Lung (tissue), 12 donors: ENCODE measurements around the gene NUDT17. TPM values are rescaled to one million over a fixed set of nuclear protein-coding genes. Genes with fewer than 3 reads are reported as not detected.

ENCODE experiments used
- ATAC-seq: fragments of 200-7000 bp; cut with Tn5 transposase; one replicate; pipeline ENCODE4 v1.9.1; 2020; ENCODE audit warnings: moderate number of reproducible peaks; ENCODE audit not compliant: insufficient read depth, low FRiP score
- DNase-seq, 3 donors: peaks; one replicate each; pipeline ENCODE4 v3.0.0-alpha.2; 2013 to 2017
- H3K27ac ChIP-seq, 2 donors: one replicate each; pipeline ENCODE4 v1.5.1; 2013; ENCODE audit warnings: mild to moderate bottlenecking in 2 of 2, moderate library complexity in 2 of 2, control low read depth in 1 of 2, inconsistent platforms in 1 of 2, low read depth in 1 of 2, low read length in 1 of 2
- H3K27me3 ChIP-seq, 3 donors: one replicate each; pipeline ENCODE4 v1.5.1; 2013; ENCODE audit warnings: low read length in 2 of 3; ENCODE audit not compliant: control insufficient read depth in 3 of 3, insufficient read depth in 3 of 3
- H3K36me3 ChIP-seq, 4 donors: one replicate each; pipeline ENCODE4 v1.5.1; 2013; ENCODE audit warnings: low read length in 4 of 4, mild to moderate bottlenecking in 1 of 4, moderate library complexity in 1 of 4; ENCODE audit not compliant: control insufficient read depth in 4 of 4, insufficient read depth in 4 of 4
- H3K4me1 ChIP-seq, 5 donors: one replicate each; pipeline ENCODE4 v1.5.1; 2013; ENCODE audit warnings: low read length in 5 of 5, mild to moderate bottlenecking in 2 of 5, moderate library complexity in 1 of 5; ENCODE audit not compliant: control insufficient read depth in 5 of 5, insufficient read depth in 5 of 5
- H3K4me3 ChIP-seq: one replicate; pipeline ENCODE4 v1.5.1; 2013; ENCODE audit warnings: mild to moderate bottlenecking, control low read depth, moderate library complexity
- H3K9ac ChIP-seq, 2 donors: one replicate each; pipeline ENCODE4 v1.5.1; 2013; ENCODE audit warnings: low read length in 2 of 2, control low read depth in 1 of 2; ENCODE audit not compliant: insufficient read depth in 1 of 2
- H3K9me3 ChIP-seq, 4 donors: one replicate each; pipeline ENCODE4 v1.5.1; 2013; ENCODE audit warnings: low read length in 3 of 4, mild to moderate bottlenecking in 1 of 4, moderate library complexity in 1 of 4; ENCODE audit not compliant: control insufficient read depth in 4 of 4, insufficient read depth in 3 of 4
- WGBS, 2 donors: extraction: QIAGEN DNeasy Blood & Tissue Kit; methylation state at CpG; one replicate each; pipeline ENCODE4 v1.1.7; 2013; 5-methylcytosine and 5-hydroxymethylcytosine counted together
- polyA plus RNA-seq, 2 donors: library from polyadenylated mRNA; stranded (reverse); fragments of 200-250 nt; gene quantifications; one replicate each; pipeline ENCODE4 v1.2.1, GENCODE V29; 2013
- total RNA-seq, 2 donors: library from RNA; depleted of rRNA in 1 of 2; stranded (reverse); fragments of >200 nt in 1 of 2; gene quantifications; one replicate each; pipeline ENCODE4 v1.2.1, GENCODE V29; 2014 to 2021
- TF ChIP-seq, protein P1 (sequence below): IDR thresholded peaks from 2 replicates; pipeline ENCODE4 v1.5.1; 2012; ENCODE audit warnings: mild to moderate bottlenecking; ENCODE audit errors: control extremely low read depth, extremely low read depth
- donor health status: control.
- donor health status: control.
- donor health status: Bipolar disorder and iron deficiency.
- donor health status: healthy.
- donor health status: DM: yes; HTN: yes; CAD: no.

The NUDT17 gene
- total and polyA plus RNA-seq, 4 donors: 1.6 to 6.2 (median 3.5) TPM

DNA sequence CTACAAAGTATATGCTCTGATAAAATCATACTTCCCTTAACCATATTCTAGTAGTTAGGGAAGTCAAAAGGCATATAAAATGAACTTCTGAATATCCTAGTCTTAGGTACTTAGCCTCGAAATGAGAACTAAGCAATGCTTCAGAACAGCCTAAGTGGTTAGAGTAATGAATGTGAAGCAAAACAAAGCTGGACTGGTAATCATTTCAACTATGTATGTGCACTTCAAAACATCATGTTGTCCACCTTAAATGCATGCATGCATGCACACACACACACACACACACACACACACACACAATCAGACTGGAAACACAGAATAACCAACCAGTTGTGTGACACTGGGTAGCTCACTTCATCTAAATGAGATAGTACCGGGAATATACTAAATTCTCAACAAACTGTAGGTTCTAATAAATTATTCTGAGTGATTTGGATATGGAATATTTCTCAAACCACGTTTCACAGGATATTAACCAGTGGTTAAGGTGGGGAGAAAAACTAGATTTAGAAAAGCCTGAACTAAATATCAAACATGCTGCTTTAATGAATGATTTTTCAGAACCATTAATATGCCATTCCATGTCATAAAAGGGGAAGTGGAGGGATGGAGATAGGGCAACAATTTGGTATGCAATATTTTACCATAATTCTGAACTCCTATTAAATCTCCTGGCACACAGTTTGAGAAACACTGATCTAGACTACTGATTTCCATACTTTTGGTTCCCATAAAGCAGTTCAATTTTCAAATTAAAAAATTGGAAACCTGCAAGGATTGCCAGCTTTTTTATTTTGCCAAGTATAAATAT lies 41.0 kb upstream of the NUDT17 start:
- Histone ChIP-seq H3K9me3 (no peaks in the 10 kb centered on the region), H3K27me3 (no peaks in the 10 kb centered on the region), H3K27ac (no peak overlapping the region), H3K36me3 (no peaks in the 10 kb centered on the region), H3K4me1 (peaks cover 0 to 11% (median 4%) of the 10 kb centered on the region in 5 donors), H3K4me3 (no peak overlapping the region), H3K9ac (no peak overlapping the region)
- TF ChIP-seq, protein P1, sequence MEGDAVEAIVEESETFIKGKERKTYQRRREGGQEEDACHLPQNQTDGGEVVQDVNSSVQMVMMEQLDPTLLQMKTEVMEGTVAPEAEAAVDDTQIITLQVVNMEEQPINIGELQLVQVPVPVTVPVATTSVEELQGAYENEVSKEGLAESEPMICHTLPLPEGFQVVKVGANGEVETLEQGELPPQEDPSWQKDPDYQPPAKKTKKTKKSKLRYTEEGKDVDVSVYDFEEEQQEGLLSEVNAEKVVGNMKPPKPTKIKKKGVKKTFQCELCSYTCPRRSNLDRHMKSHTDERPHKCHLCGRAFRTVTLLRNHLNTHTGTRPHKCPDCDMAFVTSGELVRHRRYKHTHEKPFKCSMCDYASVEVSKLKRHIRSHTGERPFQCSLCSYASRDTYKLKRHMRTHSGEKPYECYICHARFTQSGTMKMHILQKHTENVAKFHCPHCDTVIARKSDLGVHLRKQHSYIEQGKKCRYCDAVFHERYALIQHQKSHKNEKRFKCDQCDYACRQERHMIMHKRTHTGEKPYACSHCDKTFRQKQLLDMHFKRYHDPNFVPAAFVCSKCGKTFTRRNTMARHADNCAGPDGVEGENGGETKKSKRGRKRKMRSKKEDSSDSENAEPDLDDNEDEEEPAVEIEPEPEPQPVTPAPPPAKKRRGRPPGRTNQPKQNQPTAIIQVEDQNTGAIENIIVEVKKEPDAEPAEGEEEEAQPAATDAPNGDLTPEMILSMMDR: no peak
- no peak for DNase-seq
- WGBS, 2 donors: 37 to 63% methylated on average over 3 of the region's 3 CpGs
- no peak for ATAC-seq

DNA sequence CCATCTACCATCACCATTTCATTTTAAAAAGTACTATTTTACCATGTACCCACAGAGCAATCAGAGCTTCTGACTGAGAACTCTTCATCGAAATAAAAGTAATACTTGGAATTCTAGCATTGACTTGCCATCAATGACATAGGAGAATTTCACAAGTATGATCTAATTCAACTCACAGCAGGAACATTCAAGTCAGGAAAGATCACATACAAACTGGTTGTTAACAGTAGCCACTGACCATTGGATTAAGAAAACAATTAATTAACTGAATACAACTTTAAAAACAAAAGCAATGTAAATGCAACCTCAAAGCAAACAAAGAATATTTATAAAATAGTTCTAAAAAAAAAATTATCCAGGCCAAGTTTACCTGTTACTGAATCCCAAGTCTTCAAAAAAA lies 40.4 kb upstream of the NUDT17 start:
- no peak overlapping the region for H3K27ac ChIP-seq
- TF ChIP-seq, protein P1: no peak
- ATAC-seq: no peak
- no peaks in the 10 kb centered on the region for H3K36me3 ChIP-seq
- no peaks in the 10 kb centered on the region for H3K27me3 ChIP-seq
- H3K4me1 ChIP-seq: peaks cover 0 to 11% (median 2%) of the 10 kb centered on the region in 5 donors
- H3K9me3 ChIP-seq: no peaks in the 10 kb centered on the region
- H3K4me3 ChIP-seq: no peak overlapping the region
- WGBS, 2 donors: 73 to 81% methylated on average over 1 of the region's 1 CpG
- DNase-seq: no peak
- H3K9ac ChIP-seq: no peak overlapping the region

DNA sequence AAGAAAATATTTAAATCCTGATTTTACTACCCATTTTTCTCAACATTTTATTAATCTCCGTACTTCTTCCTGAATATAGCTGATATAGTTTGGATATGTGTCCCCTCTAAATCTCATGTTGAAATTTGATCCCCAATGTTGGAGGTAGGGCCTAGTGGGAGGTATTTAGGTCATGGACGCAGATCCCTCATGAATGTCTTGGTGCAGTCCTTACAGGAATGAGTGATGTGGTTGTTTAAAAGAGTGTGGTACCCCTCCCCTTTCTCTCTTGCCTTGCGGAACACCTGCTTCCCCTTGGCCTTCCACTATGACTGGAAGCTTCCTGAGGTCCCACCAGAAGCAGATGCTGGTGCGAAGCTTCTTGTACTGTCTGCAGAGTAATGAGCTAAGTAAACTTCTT lies 39.0 kb upstream of the NUDT17 start:
- no peak overlapping the region for H3K4me3 ChIP-seq
- no peak for DNase-seq
- ATAC-seq: no peak
- no peaks in the 10 kb centered on the region for H3K36me3 ChIP-seq
- H3K9me3 ChIP-seq: no peaks in the 10 kb centered on the region
- no peak overlapping the region for H3K27ac ChIP-seq
- TF ChIP-seq, protein P1: no peak
- no peak overlapping the region for H3K9ac ChIP-seq
- 97 to 100% methylated on average over 4 of the region's 4 CpGs for WGBS, 2 donors
- H3K27me3 ChIP-seq: no peaks in the 10 kb centered on the region
- peaks cover 0 to 6% (median 0%) of the 10 kb centered on the region in 5 donors for H3K4me1 ChIP-seq
